GM19193 (cell line): ENCODE data around the gene SHISA9.

Source experiments
- POLR2A ChIP-seq: IDR thresholded peaks from 4 replicates; pipeline ENCODE4 v1.6.1; 2011; ENCODE audit not compliant: insufficient read depth, insufficient read length; ENCODE audit errors: extremely low read depth

The SHISA9 gene

GRCh38 chr16:13014476-13014875 lies 113.1 kb downstream of the SHISA9 start:
- no peak for TF ChIP-seq POLR2A

- TF ChIP-seq POLR2A = no peak
Observed at GRCh38 chr16:13018026-13018425, 116.6 kb downstream of the SHISA9 start.

GRCh38 chr16:13021996-13022395 lies 120.6 kb downstream of the SHISA9 start:
- no peak for TF ChIP-seq POLR2A

- no peak for TF ChIP-seq POLR2A
Observed at GRCh38 chr16:13029786-13030185, 128.4 kb downstream of the SHISA9 start.

GRCh38 chr16:13030769-13031168 lies 129.4 kb downstream of the SHISA9 start:
- TF ChIP-seq POLR2A = no peak

- no peak for TF ChIP-seq POLR2A
Observed at GRCh38 chr16:13032911-13033310, 131.5 kb downstream of the SHISA9 start.

GRCh38 chr16:13036600-13036999 lies 135.2 kb downstream of the SHISA9 start:
- TF ChIP-seq POLR2A = no peak

GRCh38 chr16:13038591-13038990 lies 137.2 kb downstream of the SHISA9 start:
- TF ChIP-seq POLR2A = no peak

GRCh38 chr16:13039526-13039925 lies 138.1 kb downstream of the SHISA9 start:
- TF ChIP-seq POLR2A = no peak

- TF ChIP-seq POLR2A = no peak
Observed at GRCh38 chr16:13041180-13041579, 139.8 kb downstream of the SHISA9 start.

- no peak for TF ChIP-seq POLR2A
Observed at GRCh38 chr16:13041646-13042290, 140.4 kb downstream of the SHISA9 start.

- TF ChIP-seq POLR2A = no peak
Observed at GRCh38 chr16:13042291-13042685, 140.9 kb downstream of the SHISA9 start.

- no peak for TF ChIP-seq POLR2A
Observed at GRCh38 chr16:13046061-13046821, 144.8 kb downstream of the SHISA9 start.

- no peak for TF ChIP-seq POLR2A
Observed at GRCh38 chr16:13047276-13047675, 145.9 kb downstream of the SHISA9 start.

- no peak for TF ChIP-seq POLR2A
Observed at GRCh38 chr16:13049688-13050087, 148.3 kb downstream of the SHISA9 start.

- TF ChIP-seq POLR2A = no peak
Observed at GRCh38 chr16:13052431-13052830, 151.0 kb downstream of the SHISA9 start.
